Ishikawa (cell line): ENCODE data around the gene ABCB11.

Experiments
- CEBPB ChIP-seq: IDR thresholded peaks from 2 replicates; pipeline ENCODE4 v1.6.1; 2012
- CREB1 ChIP-seq: IDR thresholded peaks from 2 replicates; pipeline ENCODE4 v1.6.1; 2012; ENCODE audit warnings: low read depth
- EGR1 ChIP-seq: IDR thresholded peaks from 2 replicates; pipeline ENCODE4 v1.6.1; 2012
- EP300 ChIP-seq: IDR thresholded peaks from 2 replicates; pipeline ENCODE4 v1.6.1; 2012; ENCODE audit warnings: borderline replicate concordance
- FOXM1 ChIP-seq: IDR thresholded peaks from 2 replicates; pipeline ENCODE4 v1.6.1; 2012; ENCODE audit warnings: low read depth, borderline replicate concordance
- NFIC ChIP-seq: IDR thresholded peaks from 2 replicates; pipeline ENCODE4 v1.6.1; 2012
- RAD21 ChIP-seq: IDR thresholded peaks from 2 replicates; pipeline ENCODE4 v1.6.1; 2012; ENCODE audit warnings: low read depth
- TAF1 ChIP-seq: IDR thresholded peaks from 2 replicates; pipeline ENCODE4 v1.6.1; 2012; ENCODE audit warnings: low read depth, mild to moderate bottlenecking
- TCF12 ChIP-seq: IDR thresholded peaks from 2 replicates; pipeline ENCODE4 v1.6.1; 2012; ENCODE audit warnings: low read depth
- TEAD4 ChIP-seq: IDR thresholded peaks from 2 replicates; pipeline ENCODE4 v1.6.1; 2012
- YY1 ChIP-seq: IDR thresholded peaks from 2 replicates; pipeline ENCODE4 v1.6.1; 2012; ENCODE audit warnings: low read depth
- ZBTB7A ChIP-seq: IDR thresholded peaks from 2 replicates; pipeline ENCODE4 v1.6.1; 2012; ENCODE audit warnings: low read depth
- TF ChIP-seq, protein P1 (sequence below): IDR thresholded peaks from 2 replicates; pipeline ENCODE4 v1.6.1; 2012
- TF ChIP-seq, protein P2 (sequence below): IDR thresholded peaks from 2 replicates; pipeline ENCODE4 v1.6.1; 2012
- TF ChIP-seq, protein P3 (sequence below): IDR thresholded peaks from 2 replicates; pipeline ENCODE4 v1.6.1; 2012; ENCODE audit warnings: low read depth, mild to moderate bottlenecking

ABCB11 gene

DNA sequence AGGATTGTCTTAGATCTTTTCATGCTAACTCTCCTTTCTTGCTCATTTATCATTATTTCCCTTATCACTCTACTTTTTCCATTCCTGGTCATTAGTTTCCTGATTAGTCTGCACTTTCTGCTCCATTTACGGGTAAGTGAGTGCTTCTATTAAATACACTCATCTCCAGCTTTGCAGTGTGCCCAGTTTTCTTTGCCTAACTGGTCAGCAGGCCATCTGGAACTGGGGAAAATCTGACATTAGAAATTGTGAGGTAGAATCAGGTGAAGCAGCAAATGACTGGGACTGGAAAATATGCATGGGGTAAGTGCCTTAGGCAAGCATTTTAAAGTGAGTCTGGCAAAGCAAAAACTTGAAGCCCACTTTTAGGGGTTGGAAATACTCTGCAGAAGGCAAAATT lies 100.9 kb downstream of the ABCB11 start:
- TF ChIP-seq CREB1 (no peak), TCF12 (no peak)
- TF ChIP-seq, protein P1, sequence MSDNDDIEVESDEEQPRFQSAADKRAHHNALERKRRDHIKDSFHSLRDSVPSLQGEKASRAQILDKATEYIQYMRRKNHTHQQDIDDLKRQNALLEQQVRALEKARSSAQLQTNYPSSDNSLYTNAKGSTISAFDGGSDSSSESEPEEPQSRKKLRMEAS = no peak
- TF ChIP-seq, protein P2, sequence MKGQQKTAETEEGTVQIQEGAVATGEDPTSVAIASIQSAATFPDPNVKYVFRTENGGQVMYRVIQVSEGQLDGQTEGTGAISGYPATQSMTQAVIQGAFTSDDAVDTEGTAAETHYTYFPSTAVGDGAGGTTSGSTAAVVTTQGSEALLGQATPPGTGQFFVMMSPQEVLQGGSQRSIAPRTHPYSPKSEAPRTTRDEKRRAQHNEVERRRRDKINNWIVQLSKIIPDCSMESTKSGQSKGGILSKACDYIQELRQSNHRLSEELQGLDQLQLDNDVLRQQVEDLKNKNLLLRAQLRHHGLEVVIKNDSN = no peak

DNA sequence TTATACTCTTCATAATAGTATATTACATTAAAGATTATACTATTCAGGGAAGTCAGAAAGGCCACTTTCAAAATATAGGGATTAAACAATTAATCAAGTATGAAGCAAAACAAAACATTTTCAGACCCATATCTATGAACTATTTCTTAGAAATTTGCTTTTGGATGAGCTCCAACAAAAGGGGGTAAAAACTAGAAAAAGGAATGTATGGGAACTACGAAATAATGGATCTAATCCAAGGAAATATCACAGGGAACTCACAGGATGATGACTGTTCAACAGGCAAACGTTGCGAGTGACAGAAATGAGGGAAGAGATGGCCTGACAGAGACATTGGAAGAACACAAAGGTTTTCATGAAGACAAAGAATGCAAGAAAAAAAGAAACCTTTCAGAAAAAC lies 102.1 kb downstream of the ABCB11 start:
- TF ChIP-seq EP300 = no peak
- TF ChIP-seq CEBPB = no peak
- TF ChIP-seq NFIC = no peak
- TF ChIP-seq TEAD4 = no peak
- TF ChIP-seq, protein P2 = no peak
- no peak for TF ChIP-seq EGR1

DNA sequence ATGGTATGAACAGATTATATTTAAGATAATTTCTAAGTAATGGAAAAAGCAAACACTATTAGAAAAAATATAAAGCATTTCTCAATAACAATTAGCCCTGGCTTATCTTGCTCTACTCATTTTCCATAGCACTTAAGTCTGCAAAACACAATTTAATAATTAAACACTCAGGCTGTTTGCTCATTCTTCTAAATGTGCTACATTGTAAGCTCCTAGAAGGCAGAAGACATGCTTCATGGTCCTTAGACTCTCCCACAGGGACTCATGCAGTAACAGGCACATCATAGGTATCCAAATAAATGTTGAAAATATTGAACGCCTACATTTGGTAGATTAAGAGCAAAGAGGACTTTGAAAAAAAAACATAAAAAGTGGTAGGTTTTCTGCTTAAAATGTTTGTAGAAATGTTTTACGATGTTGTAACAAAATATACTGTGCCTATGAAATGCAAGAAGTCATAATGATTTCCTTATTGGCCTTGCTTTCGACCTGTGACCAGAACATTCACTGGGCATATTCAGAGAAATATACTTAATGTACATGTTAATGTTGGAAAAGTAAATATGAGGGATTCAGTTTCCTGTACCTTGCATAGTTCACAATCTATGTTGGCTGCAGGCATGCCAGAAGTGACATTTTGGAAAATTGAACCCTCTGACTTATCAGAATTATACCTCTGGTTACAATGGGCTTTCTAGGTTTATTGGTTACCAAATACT lies 102.9 kb downstream of the ABCB11 start:
- TF ChIP-seq RAD21 (no peak), CREB1 (no peak), EGR1 (no peak), NFIC (no peak), TCF12 (no peak), TEAD4 (no peak), TAF1 (no peak), FOXM1 (no peak), EP300 (no peak), CEBPB (no peak), YY1 (no peak), ZBTB7A (no peak)
- TF ChIP-seq, protein P2 = no peak
- TF ChIP-seq, protein P1 = no peak

DNA sequence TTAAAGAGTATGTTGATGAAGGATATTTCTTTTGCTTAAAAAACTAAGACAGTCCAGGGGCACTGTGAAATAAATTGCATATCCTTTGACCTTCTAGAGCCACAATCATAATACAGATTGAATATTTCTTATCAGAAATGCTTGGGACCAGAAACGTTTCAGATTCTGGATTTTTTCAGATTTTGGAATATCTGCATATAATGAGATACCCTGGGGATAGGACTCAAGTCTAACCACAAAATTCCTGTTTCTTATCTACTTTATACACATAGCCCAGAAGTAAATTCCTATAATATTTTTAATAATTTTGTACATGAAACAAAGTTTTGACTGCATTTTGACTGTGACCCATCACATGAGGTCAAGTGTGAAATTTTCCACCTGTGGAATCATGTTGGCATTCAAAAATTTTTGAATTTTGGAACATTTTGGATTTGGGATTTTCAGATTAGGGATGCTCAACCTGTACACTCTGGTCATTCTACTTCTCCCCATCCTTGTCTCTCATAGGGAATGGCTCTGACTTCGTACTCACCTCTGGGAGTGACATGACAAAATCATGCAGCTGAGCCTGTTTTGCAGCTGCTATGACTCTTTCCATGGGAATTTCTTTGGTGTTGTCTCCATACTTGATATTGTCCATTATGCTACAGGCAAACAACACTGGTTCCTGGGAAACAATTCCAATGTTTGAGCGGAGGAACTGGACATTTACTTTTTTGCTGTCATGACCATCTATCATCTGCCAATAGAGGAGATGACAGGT lies 104.3 kb downstream of the ABCB11 start:
- TF ChIP-seq RAD21 (no peak), EGR1 (no peak), CREB1 (no peak), EP300 (no peak), NFIC (no peak), TEAD4 (no peak), YY1 (no peak), TCF12 (no peak), FOXM1 (no peak), CEBPB (no peak), TAF1 (no peak), ZBTB7A (no peak)
- TF ChIP-seq, protein P2 = no peak
- TF ChIP-seq, protein P1 = no peak
- TF ChIP-seq, protein P3, sequence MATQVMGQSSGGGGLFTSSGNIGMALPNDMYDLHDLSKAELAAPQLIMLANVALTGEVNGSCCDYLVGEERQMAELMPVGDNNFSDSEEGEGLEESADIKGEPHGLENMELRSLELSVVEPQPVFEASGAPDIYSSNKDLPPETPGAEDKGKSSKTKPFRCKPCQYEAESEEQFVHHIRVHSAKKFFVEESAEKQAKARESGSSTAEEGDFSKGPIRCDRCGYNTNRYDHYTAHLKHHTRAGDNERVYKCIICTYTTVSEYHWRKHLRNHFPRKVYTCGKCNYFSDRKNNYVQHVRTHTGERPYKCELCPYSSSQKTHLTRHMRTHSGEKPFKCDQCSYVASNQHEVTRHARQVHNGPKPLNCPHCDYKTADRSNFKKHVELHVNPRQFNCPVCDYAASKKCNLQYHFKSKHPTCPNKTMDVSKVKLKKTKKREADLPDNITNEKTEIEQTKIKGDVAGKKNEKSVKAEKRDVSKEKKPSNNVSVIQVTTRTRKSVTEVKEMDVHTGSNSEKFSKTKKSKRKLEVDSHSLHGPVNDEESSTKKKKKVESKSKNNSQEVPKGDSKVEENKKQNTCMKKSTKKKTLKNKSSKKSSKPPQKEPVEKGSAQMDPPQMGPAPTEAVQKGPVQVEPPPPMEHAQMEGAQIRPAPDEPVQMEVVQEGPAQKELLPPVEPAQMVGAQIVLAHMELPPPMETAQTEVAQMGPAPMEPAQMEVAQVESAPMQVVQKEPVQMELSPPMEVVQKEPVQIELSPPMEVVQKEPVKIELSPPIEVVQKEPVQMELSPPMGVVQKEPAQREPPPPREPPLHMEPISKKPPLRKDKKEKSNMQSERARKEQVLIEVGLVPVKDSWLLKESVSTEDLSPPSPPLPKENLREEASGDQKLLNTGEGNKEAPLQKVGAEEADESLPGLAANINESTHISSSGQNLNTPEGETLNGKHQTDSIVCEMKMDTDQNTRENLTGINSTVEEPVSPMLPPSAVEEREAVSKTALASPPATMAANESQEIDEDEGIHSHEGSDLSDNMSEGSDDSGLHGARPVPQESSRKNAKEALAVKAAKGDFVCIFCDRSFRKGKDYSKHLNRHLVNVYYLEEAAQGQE = no peak

DNA sequence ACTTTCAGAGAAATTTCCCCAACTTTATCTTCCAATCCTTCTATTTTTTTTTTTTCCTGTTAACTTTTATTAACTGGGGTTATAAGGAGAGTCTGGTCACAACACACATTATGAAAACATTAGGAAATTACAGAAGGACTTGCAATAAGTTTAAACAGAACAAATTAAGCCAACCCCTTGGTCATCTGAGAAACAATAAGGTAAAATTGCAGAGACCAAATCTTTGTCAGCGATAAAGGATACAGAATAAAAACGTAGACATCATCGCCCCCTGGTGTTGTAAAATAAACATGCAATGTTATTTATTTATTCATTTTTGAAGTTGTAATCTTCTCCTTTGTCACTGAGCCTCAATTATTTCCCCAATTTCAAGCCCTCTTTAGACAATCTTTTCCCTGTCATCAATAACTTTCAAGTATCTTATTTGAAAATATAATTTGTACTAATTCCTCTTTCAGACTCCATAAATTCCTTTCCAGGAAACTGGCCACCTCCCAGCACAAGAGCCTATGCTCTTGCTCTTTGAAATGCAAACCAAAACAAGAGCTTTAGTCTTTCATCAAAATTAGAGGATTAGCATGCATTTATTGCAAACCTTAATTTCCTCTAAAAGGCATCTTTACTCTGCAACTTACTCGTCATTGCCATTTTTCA lies 110.5 kb downstream of the ABCB11 start:
- TF ChIP-seq, protein P3 = no peak
- TF ChIP-seq ZBTB7A (no peak), NFIC (no peak), RAD21 (peak; percentile 76), CREB1 (no peak)
